Chondrocyte (in vitro differentiated cells): Measurements from ENCODE around the gene RHOH. TPM values are rescaled to one million over a fixed set of nuclear protein-coding genes. Genes with fewer than 3 reads are reported as not detected.
A peak's percentile ranks its signal among the peaks of the same experiment; 100 is the strongest.

Experiments
- DNase-seq: peaks from one replicate; pipeline ENCODE4 v3.0.0; 2021; ENCODE audit warnings: mixed read lengths, low spot score
- H3K27ac Mint-ChIP-seq: one replicate; pipeline ENCODE4 v1.8.0; 2021; ENCODE audit warnings: mild to moderate bottlenecking, moderate library complexity, mixed read lengths; ENCODE audit not compliant: unreplicated experiment
- H3K27me3 Mint-ChIP-seq: 2 replicates; pipeline ENCODE4 v1.8.0; 2021; ENCODE audit warnings: low read depth, mixed read lengths
- H3K36me3 Mint-ChIP-seq: 2 replicates; pipeline ENCODE4 v1.8.0; 2021; ENCODE audit warnings: low read depth, mixed read lengths
- H3K4me1 Mint-ChIP-seq: 2 replicates; pipeline ENCODE4 v1.8.0; 2021; ENCODE audit warnings: low read depth, mild to moderate bottlenecking, mixed read lengths
- H3K4me3 Mint-ChIP-seq: one replicate; pipeline ENCODE4 v1.8.0; 2021; ENCODE audit warnings: mild to moderate bottlenecking, moderate library complexity, mixed read lengths; ENCODE audit not compliant: unreplicated experiment
- H3K9me3 Mint-ChIP-seq: 2 replicates; pipeline ENCODE4 v1.8.0; 2021; ENCODE audit warnings: low read depth, mixed read lengths
- total RNA-seq: library from RNA; stranded (reverse); gene quantifications from 3 replicates; pipeline ENCODE4 v1.2.1, GENCODE V29; 2021
- TF ChIP-seq, protein P1 (sequence below): fragments of 200-600 bp; sonication (generic); IDR thresholded peaks from 2 replicates; pipeline ENCODE4 v1.5.0; 2021; ENCODE audit warnings: antibody characterized with exemption, mild to moderate bottlenecking, moderate library complexity

Gene RHOH
- total RNA-seq, 1 donor from 2014 or later, result not detected

DNA sequence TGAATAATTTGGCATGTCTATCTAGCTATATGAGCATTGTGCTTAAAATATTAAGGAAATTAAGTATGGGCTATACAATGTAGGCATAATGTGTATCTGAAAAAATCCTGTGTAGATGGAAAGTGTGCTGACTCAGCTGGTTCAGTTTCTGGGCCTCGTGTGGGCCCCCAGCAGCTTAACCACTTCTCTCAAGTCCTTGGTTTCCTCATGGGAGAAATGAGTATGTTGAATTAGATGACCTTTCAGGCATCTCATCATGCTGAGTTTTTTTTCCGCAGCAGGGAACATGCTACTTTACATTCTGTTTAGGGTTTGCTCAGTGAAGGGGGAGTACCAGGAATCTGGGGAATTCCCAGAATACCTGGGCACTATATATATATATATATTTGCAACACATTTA, 30.5 kb downstream of the RHOH start:
- no peak overlapping the region for H3K4me3 Mint-ChIP-seq
- H3K27me3 Mint-ChIP-seq, result no peaks in the 10 kb centered on the region
- H3K27ac Mint-ChIP-seq, result no peak overlapping the region
- no peaks in the 10 kb centered on the region for H3K4me1 Mint-ChIP-seq
- DNase-seq, result no peak
- H3K36me3 Mint-ChIP-seq, result peaks cover 1% of the 10 kb centered on the region
- peaks cover 6% of the 10 kb centered on the region for H3K9me3 Mint-ChIP-seq
- TF ChIP-seq, protein P1, sequence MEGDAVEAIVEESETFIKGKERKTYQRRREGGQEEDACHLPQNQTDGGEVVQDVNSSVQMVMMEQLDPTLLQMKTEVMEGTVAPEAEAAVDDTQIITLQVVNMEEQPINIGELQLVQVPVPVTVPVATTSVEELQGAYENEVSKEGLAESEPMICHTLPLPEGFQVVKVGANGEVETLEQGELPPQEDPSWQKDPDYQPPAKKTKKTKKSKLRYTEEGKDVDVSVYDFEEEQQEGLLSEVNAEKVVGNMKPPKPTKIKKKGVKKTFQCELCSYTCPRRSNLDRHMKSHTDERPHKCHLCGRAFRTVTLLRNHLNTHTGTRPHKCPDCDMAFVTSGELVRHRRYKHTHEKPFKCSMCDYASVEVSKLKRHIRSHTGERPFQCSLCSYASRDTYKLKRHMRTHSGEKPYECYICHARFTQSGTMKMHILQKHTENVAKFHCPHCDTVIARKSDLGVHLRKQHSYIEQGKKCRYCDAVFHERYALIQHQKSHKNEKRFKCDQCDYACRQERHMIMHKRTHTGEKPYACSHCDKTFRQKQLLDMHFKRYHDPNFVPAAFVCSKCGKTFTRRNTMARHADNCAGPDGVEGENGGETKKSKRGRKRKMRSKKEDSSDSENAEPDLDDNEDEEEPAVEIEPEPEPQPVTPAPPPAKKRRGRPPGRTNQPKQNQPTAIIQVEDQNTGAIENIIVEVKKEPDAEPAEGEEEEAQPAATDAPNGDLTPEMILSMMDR, result no peak

DNA sequence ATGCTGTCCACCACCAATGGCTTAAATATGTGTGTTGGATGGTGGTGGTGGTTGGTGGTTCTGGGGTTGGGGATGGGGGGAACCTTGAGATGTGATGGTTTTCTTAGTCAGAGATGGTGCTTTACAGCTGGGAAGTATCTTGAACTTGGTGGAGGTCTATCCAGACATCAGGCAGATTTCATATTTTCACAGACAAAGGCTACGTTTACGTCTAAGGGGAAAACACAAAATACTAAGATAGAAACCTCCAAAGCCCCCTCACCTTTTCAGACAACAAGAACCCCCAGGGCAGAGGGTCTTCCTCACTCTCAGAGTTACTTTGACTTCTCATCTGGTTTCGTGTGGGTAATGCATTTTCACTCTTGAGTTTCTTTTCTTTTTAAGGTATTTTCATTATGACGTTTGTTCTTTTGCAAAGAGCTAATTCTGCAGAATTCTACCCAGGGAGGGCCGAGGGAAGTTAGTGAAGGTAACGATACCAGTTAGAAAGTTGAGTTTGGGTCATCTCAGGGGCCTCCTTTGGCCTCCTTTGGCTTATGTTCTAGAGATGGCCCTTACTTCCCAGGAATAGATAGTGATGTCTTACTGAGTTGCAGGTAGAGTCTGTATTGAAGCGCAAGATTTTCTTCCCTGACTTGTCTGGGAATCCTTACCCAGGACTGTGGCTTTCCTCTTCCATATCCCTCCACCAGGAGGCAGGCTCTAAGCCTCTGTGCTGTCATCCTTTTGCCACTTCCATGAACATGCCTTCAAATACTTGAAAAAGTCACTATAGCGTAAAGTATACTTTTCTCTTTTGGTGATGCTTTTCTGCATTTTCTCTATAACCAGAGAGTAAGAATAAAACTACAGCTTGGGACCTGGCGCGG, 31.9 kb downstream of the RHOH start:
- no peak for DNase-seq
- H3K27ac Mint-ChIP-seq, result no peak overlapping the region
- no peak overlapping the region for H3K4me3 Mint-ChIP-seq
- no peaks in the 10 kb centered on the region for H3K9me3 Mint-ChIP-seq
- H3K36me3 Mint-ChIP-seq, result no peaks in the 10 kb centered on the region
- TF ChIP-seq, protein P1, result peak; percentile 36
- H3K27me3 Mint-ChIP-seq, result no peaks in the 10 kb centered on the region
- no peaks in the 10 kb centered on the region for H3K4me1 Mint-ChIP-seq

DNA sequence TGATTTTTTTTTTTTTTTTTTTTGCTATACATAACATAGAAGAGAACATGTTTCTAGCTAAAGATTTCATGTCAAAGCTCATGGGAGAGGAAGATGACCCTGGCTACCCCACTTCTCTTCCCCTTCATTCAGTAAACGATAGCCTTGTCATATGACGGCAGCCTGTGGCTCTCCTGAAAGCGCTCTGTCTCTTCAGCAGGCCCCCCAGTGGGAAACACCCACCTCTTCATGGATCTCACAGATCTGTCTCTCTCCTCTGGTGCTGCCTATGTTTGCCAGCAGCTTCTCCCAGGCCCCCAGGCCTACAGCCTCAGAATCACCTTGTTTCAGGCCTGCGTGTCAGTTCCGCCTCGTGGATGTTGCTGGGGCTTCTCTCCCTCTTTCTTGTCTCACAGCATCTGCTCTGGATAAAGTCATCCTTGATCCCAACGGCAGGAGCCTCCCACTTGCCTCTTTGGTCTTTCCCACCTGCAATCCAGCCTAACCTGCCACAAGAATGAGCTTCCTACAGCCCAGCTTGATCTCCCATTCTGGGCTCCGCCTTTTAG, 34.6 kb downstream of the RHOH start:
- TF ChIP-seq, protein P1, result no peak
- H3K9me3 Mint-ChIP-seq, result no peaks in the 10 kb centered on the region
- H3K27me3 Mint-ChIP-seq, result no peaks in the 10 kb centered on the region
- H3K4me3 Mint-ChIP-seq, result no peak overlapping the region
- H3K36me3 Mint-ChIP-seq, result no peaks in the 10 kb centered on the region
- H3K4me1 Mint-ChIP-seq, result no peaks in the 10 kb centered on the region
- no peak for DNase-seq
- no peak overlapping the region for H3K27ac Mint-ChIP-seq

DNA sequence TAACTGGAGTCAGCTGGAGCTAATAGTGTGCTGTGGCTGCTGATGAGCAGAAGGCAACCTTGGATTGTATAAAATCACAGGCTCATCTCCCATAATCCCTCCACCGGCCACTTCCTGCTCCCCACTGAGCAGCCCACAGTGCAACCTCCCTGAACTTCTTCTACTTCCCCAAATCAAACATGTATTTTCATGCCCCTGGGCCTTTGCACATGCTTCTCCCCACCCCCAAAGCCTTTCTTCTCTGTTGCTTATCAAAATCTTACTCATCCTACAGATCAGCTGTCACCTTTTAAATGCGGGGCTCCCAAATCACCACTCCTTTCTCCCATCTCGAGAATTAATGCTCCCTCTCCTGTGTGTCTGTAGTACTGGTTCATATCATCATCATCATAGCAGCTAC, 35.8 kb downstream of the RHOH start:
- TF ChIP-seq, protein P1, result no peak
- no peaks in the 10 kb centered on the region for H3K27me3 Mint-ChIP-seq
- H3K27ac Mint-ChIP-seq, result no peak overlapping the region
- H3K9me3 Mint-ChIP-seq, result no peaks in the 10 kb centered on the region
- H3K36me3 Mint-ChIP-seq, result no peaks in the 10 kb centered on the region
- DNase-seq, result no peak
- H3K4me3 Mint-ChIP-seq, result no peak overlapping the region
- H3K4me1 Mint-ChIP-seq, result no peaks in the 10 kb centered on the region

DNA sequence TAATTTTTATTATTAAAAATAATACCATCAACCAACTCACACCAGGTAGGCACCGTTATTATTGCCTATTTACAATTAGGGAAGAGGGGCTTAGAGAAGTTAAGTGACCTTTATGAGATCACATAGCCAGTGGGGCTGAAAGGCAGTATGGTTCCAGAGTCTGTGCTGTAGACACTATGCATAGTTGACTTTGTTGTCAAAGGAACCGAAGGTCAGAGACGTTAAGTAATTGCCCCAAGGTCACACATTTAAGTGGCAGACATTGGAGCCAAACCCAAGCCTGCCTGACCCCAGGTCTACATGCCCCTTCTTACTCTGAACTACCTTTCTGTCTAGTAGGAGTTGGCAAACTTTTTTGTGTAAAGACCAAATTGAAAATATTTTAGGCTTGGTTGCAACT, 36.4 kb downstream of the RHOH start:
- H3K27ac Mint-ChIP-seq, result no peak overlapping the region
- DNase-seq, result no peak
- no peak overlapping the region for H3K4me3 Mint-ChIP-seq

More for the DNA sequence above, 36.4 kb downstream of the RHOH start:
- H3K27me3 Mint-ChIP-seq, result no peaks in the 10 kb centered on the region
- TF ChIP-seq, protein P1, result no peak
- H3K36me3 Mint-ChIP-seq, result no peaks in the 10 kb centered on the region
- no peaks in the 10 kb centered on the region for H3K9me3 Mint-ChIP-seq
- H3K4me1 Mint-ChIP-seq, result no peaks in the 10 kb centered on the region
